Erythroblast (primary cell): ENCODE measurements around the gene BCL2L2.

ENCODE experiments used
- GATA1 ChIP-seq: IDR thresholded peaks from 2 replicates; pipeline ENCODE4 v1.6.1; 2011; ENCODE audit warnings: low read depth, mild to moderate bottlenecking, control low read depth, low read length, moderate library complexity
- POLR2A ChIP-seq: IDR thresholded peaks from 2 replicates; pipeline ENCODE4 v1.6.1; 2011; ENCODE audit warnings: mild to moderate bottlenecking, low read length

- TF ChIP-seq POLR2A (no peak), GATA1 (no peak)
These were observed 47.2 kb upstream of the BCL2L2 start for GRCh38 chr14:23259426-23259825.
